GM13977 (cell line): ENCODE results near the gene EPHA6.

Experiments used
- DNase-seq: peaks from one replicate; pipeline ENCODE4 v3.0.0; 2012; ENCODE audit warnings: low spot score
- in situ Hi-C: fragments of 300-500 bp; cut with MboI; formaldehyde crosslinking; loops from one replicate; pipeline ENCODE4 v1.12.0; 2022; ENCODE audit warnings: low sequenced_read_pairs, low pct_unique_long_range_greater_than_20kb, mixed read lengths, inconsistent platforms; ENCODE audit not compliant: unreplicated experiment
- TF ChIP-seq, protein P1 (sequence below): IDR thresholded peaks from 2 replicates; pipeline ENCODE4 v1.5.1; 2012; ENCODE audit warnings: mild to moderate bottlenecking, control low read depth; ENCODE audit not compliant: insufficient read depth; ENCODE audit errors: extremely low read depth, missing control alignments

EPHA6 gene

DNA sequence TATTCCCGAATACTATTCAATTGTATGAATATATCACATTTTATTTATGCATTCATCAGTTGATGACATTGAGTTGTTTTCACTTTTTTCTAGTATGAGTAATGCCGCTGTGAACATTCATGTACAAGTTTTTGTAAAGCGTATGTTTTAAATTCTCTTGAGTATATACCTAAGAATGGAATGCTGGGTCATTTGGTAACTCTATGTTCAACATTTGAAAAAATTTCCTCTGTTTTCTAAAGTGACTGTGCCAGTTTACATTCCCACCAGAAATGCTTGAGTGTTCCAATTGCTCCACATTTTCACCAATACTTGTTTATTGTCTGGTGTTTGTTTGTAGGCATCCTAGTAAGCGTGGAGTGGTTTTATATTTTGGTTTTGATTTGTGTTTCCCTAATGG is 144.5 kb downstream of the EPHA6 start:
- TF ChIP-seq, protein P1, sequence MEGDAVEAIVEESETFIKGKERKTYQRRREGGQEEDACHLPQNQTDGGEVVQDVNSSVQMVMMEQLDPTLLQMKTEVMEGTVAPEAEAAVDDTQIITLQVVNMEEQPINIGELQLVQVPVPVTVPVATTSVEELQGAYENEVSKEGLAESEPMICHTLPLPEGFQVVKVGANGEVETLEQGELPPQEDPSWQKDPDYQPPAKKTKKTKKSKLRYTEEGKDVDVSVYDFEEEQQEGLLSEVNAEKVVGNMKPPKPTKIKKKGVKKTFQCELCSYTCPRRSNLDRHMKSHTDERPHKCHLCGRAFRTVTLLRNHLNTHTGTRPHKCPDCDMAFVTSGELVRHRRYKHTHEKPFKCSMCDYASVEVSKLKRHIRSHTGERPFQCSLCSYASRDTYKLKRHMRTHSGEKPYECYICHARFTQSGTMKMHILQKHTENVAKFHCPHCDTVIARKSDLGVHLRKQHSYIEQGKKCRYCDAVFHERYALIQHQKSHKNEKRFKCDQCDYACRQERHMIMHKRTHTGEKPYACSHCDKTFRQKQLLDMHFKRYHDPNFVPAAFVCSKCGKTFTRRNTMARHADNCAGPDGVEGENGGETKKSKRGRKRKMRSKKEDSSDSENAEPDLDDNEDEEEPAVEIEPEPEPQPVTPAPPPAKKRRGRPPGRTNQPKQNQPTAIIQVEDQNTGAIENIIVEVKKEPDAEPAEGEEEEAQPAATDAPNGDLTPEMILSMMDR, result no peak
- no peak for DNase-seq
- in situ Hi-C loops, result no loop called here

DNA sequence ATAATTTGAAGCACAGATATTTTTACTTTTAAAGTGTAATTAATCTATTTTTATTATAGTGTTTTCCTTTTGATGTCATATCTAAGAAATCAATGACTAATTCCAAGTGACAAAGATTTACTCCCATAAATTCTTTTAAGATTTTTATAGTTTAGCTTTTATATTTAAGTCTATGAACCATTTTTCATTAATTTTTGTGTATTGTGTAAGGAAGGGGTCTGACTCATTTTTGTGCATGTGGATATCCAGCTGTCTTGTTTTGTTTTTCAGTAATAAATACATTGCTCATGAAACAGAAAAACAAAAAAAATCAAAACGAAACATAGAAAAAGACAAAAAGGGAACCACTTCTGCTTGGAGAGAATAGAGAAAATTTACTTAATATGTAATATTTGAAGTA is 145.1 kb downstream of the EPHA6 start:
- DNase-seq, result no peak
- TF ChIP-seq, protein P1, result no peak
- in situ Hi-C loops, result no loop called here

DNA sequence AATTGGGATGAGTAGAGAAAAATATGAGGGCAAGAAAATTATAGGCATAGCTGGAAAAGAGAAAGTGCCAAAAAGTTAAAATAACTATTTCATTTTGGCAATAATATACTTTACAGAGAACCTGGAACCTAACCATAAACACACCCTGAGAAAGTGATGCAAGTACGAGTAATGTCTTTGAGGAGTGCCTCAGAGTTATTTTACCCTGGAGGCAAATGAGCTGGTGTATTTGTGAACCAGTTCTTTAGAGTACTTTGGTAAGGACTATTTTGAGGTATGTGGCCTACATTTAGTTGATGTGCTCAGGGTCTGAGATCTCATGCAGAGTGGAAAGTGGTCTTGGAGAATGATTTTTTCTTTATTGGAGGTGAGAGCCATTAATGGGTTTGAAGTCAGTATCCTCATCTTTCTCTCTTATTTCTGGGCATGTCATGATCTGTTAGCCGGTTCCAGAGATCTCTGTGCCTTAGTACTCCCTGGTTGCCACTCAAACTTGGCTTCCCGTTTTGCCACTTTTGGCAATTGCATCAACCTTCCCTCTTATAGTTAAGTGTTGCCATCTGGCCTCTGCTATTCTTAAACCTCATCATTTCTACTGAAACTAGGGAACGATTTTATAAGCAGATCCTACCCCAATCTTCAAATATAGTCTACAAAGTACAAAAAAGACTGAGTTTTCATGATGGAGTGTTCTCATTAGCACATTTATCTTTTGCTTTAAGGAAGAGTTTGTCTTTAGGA is 145.7 kb downstream of the EPHA6 start:
- no peak for DNase-seq
- in situ Hi-C loops, result no loop called here
- TF ChIP-seq, protein P1, result no peak

DNA sequence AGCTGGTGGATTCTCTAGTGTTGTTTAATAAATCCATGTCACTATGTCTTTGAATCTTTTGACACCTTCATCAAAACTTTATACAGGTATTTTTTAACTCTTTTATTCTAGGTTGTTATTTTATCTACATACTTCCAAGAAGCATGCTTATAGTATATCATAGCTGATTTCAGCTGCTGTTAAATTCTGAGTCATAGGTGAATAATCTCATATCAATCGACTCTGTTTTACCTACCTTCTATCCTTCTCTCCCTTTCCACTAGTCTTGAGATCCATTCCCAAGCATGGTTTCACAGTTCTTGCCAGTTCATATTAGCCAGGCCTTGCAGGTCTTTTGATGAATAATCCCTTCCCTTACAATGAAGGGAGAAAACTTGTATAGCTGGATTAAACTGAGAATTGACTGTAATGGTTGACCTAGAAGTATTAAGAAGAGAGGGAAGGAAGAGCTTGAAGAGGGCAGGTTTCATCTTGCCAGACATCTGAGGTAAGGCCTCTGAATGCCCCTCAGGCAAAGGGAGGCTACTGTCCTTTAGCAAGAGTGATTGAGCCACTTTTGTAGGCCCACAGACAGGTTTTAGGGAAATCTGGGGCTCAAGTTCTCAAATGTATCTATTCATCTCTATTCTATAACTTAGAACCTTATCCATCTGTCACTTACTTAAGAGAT is 146.4 kb downstream of the EPHA6 start:
- DNase-seq, result no peak
- in situ Hi-C loops, result no loop called here
- TF ChIP-seq, protein P1, result no peak

GRCh38 chr3:96961576-96961975 is 147.2 kb downstream of the EPHA6 start:
- in situ Hi-C loops, result no loop called here
- no peak for DNase-seq
- TF ChIP-seq, protein P1, result no peak

- TF ChIP-seq, protein P1, result no peak
- no peak for DNase-seq
- in situ Hi-C loops, result no loop called here
Observed at GRCh38 chr3:96966181-96966929, 152.0 kb downstream of the EPHA6 start.
